Thymus (tissue), 11 donors: ENCODE measurements around the gene CRIM1. TPM values are rescaled to one million over a fixed set of nuclear protein-coding genes. Genes with fewer than 3 reads are reported as not detected.
"Not testable (repeated sequence)": the region's sequence is repeated elsewhere in the genome, so short reads cannot be mapped to it uniquely, and the experiment has no call there.

Experiments
- DNase-seq, 9 donors: peaks; one replicate each; pipeline ENCODE4 v3.0.0-alpha.2; 2013; ENCODE audit warnings: low spot score in 9 of 9, low read depth in 6 of 9, missing footprints in 1 of 9
- H3K27ac ChIP-seq, 2 donors: one replicate each; pipeline ENCODE4 v1.5.1; 2013; ENCODE audit warnings: control low read depth in 1 of 2, low read depth in 1 of 2, low read length in 1 of 2, mild to moderate bottlenecking in 1 of 2, moderate library complexity in 1 of 2
- H3K27me3 ChIP-seq, 2 donors: one replicate each; pipeline ENCODE4 v1.5.1; 2013; ENCODE audit warnings: low read length in 1 of 2; ENCODE audit not compliant: control insufficient read depth in 2 of 2, insufficient read depth in 1 of 2
- H3K36me3 ChIP-seq, 2 donors: one replicate each; pipeline ENCODE4 v1.5.1; 2013; ENCODE audit warnings: low read length in 1 of 2, mild to moderate bottlenecking in 1 of 2, moderate library complexity in 1 of 2; ENCODE audit not compliant: control insufficient read depth in 2 of 2, insufficient read depth in 2 of 2
- H3K4me1 ChIP-seq, 2 donors: one replicate each; pipeline ENCODE4 v1.5.1; 2013; ENCODE audit warnings: low read length in 2 of 2; ENCODE audit not compliant: control insufficient read depth in 2 of 2, insufficient read depth in 2 of 2
- H3K4me3 ChIP-seq, 2 donors: one replicate each; pipeline ENCODE4 v1.5.1; 2013; ENCODE audit warnings: low read length in 2 of 2, control low read depth in 1 of 2, mild to moderate bottlenecking in 1 of 2
- H3K9me3 ChIP-seq, 2 donors: one replicate each; pipeline ENCODE4 v1.5.1; 2013; ENCODE audit warnings: low read length in 1 of 2, mild to moderate bottlenecking in 1 of 2; ENCODE audit not compliant: control insufficient read depth in 2 of 2, insufficient read depth in 1 of 2
- whole genome bisulfite sequencing: extraction: QIAGEN DNeasy Blood & Tissue Kit; methylation state at CpG from one replicate; pipeline ENCODE4 v1.1.7; 2013; 5-methylcytosine and 5-hydroxymethylcytosine counted together
- polyA plus RNA-seq: library from polyadenylated mRNA; stranded (reverse); fragments of 200-250 nt; gene quantifications from one replicate; pipeline ENCODE4 v1.2.3, GENCODE V29; 2013
- total RNA-seq: library from RNA; stranded (reverse); fragments of 120-200 nt; gene quantifications from one replicate; pipeline ENCODE4 v1.2.4, GENCODE V29; 2013
- donor health status: healthy.

Gene CRIM1
- total and polyA plus RNA-seq, 2 donors: 9.1 to 24.3 TPM

DNA sequence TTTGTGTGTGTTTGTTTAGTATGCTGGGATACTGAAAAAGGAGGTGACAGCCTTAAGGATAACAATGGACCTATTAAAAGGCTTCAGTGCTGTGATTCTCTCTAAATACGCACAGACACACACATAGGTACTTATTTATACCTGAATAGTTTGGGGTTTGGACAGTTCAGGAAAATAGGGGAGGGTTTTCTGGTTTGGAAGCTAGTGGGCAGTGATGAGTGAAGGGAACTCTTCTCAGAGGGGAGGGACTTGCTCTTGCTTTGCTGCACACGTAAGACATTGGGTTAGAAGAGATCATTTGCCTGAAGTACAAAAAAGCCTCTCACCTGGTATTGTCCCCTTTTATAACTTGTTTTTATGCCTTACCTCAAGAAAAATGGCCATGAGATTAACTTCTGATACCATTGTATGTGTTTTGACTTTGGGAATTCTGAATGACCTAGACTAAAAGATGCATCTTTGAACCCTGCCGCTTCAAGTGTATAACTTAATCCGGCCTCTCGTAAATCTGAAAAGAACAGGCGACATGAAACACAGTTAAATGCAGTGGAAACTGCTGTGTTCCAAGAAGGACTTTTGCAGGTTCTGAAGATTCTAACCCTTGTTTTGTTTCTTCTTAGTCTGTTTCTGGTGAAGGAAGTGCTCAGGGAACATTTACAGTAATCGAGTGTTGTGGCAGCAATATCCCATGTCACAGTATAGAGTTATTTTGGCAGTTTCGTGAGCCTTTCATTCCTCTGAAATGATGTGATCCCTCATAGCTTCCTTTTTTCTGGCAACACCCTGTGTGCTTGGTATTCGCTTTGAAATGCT lies 2.5 kb downstream of the CRIM1 start:
- Histone ChIP-seq H3K4me1 (peaks cover 11 to 18% of the 10 kb centered on the region in 2 donors), H3K36me3 (no peaks in the 10 kb centered on the region), H3K27ac (peak overlapping the region in 1 of 2 donors; percentile 53), H3K4me3 (peak overlapping the region; percentile 49 to 72), H3K9me3 (peaks cover 0 to 3% of the 10 kb centered on the region in 2 donors), H3K27me3 (peaks cover 45 to 53% of the 10 kb centered on the region in 2 donors)
- peak in 1 of 9 donors; percentile 31 for DNase-seq
- 43% methylated on average over 9 of the region's 9 CpGs for WGBS

DNA sequence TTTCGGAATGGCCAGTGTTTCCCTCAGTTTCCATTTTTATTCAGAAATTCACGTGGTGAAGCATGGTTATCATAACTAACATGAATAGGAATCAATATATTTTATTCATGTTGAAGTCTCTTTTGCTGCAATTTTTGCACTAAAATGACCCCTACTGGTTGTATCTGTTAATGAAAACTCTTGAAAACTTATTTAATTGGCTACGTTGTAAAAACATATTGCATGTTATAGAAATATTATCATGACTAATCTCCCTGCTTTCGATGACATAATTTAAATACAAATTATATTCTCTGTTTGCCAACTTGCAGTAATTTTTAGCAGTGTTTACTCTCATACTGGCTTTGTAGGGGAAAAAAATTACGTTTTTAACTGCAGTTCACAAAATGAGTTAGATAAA lies 3.5 kb downstream of the CRIM1 start:
- H3K36me3 ChIP-seq: no peaks in the 10 kb centered on the region
- peaks cover 42 to 45% of the 10 kb centered on the region in 2 donors for H3K27me3 ChIP-seq
- H3K4me3 ChIP-seq: no peak overlapping the region
- no peak overlapping the region for H3K27ac ChIP-seq
- DNase-seq: peak in 1 of 9 donors; percentile 18
- peaks cover 0 to 3% of the 10 kb centered on the region in 2 donors for H3K9me3 ChIP-seq
- peaks cover 11 to 18% of the 10 kb centered on the region in 2 donors for H3K4me1 ChIP-seq
- 72% methylated on average over 5 of the region's 5 CpGs for WGBS

DNA sequence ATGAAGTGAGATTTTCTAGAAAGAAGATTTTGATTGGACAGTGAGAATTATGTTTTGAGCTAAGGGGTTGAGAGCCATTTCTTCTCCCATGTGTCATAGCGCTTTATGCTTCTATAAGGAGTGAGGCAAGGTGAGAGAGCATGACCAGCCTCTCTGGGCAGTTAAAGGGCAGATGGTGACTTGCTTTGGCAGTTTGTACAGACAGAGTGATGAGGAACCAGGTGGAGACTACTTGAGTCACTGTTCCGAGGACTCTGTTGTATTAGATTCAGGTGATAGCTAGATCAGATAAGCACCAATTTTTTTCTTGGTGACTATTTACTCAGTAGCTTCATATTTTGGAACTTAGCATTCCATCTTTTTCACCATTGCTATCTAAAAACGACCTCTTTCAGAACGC lies 4.5 kb downstream of the CRIM1 start:
- no peak overlapping the region for H3K4me3 ChIP-seq
- no peak for DNase-seq
- WGBS: 95% methylated on average over 4 of the region's 4 CpGs

DNA sequence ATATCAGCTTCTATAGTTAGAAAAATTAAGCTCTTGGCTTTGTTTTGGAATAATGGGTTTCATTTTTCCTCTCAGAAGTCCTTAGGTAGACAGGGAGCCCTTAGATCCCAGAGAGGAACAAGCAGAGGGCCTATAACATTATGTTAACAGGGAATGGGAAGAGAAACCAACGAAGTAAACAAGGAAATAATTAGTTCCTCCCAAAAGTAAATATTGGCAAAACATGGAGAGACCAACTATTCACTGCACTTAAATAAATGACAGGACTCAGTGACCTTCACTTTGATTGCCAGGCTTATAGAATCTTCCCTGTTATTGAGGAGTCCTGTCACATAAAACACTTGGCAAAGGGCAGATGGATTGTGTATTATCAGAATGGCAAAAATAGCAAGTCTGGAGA lies 5.3 kb downstream of the CRIM1 start:
- 84% methylated on average over 1 of the region's 1 CpG for WGBS
- Histone ChIP-seq H3K27ac (no peak overlapping the region), H3K4me1 (peaks cover 8 to 18% of the 10 kb centered on the region in 2 donors)

More for the DNA sequence above, 4.5 kb downstream of the CRIM1 start:
- Histone ChIP-seq H3K27me3 (peaks cover 34 to 35% of the 10 kb centered on the region in 2 donors), H3K27ac (no peak overlapping the region), H3K4me1 (peaks cover 11 to 18% of the 10 kb centered on the region in 2 donors), H3K9me3 (peaks cover 0 to 3% of the 10 kb centered on the region in 2 donors), H3K36me3 (no peaks in the 10 kb centered on the region)

GRCh38 chr2:36361396-36361795 lies 5.8 kb downstream of the CRIM1 start:
- H3K4me3 ChIP-seq: no peak overlapping the region
- peaks cover 0 to 3% of the 10 kb centered on the region in 2 donors for H3K9me3 ChIP-seq
- H3K36me3 ChIP-seq: no peaks in the 10 kb centered on the region
- no peak overlapping the region for H3K27ac ChIP-seq
- WGBS: 96% methylated on average over 3 of the region's 3 CpGs
- DNase-seq: no peak
- peaks cover 21 to 28% of the 10 kb centered on the region in 2 donors for H3K27me3 ChIP-seq
- peaks cover 8 to 15% of the 10 kb centered on the region in 2 donors for H3K4me1 ChIP-seq

More for the DNA sequence above, 5.3 kb downstream of the CRIM1 start:
- no peak for DNase-seq
- Histone ChIP-seq H3K4me3 (no peak overlapping the region), H3K9me3 (peaks cover 0 to 3% of the 10 kb centered on the region in 2 donors), H3K27me3 (peaks cover 26 to 32% of the 10 kb centered on the region in 2 donors), H3K36me3 (no peaks in the 10 kb centered on the region)

- H3K27me3 ChIP-seq: peaks cover 12 to 19% of the 10 kb centered on the region in 2 donors
- peaks cover 0 to 3% of the 10 kb centered on the region in 2 donors for H3K9me3 ChIP-seq
- DNase-seq: no peak
- H3K4me3 ChIP-seq: no peak overlapping the region
- WGBS: 91% methylated on average over 3 of the region's 3 CpGs
- H3K36me3 ChIP-seq: no peaks in the 10 kb centered on the region
- no peak overlapping the region for H3K27ac ChIP-seq
- peaks cover 4 to 7% of the 10 kb centered on the region in 2 donors for H3K4me1 ChIP-seq
Observed at GRCh38 chr2:36362291-36362690, 6.7 kb downstream of the CRIM1 start.

- peaks cover 7 to 11% of the 10 kb centered on the region in 2 donors for H3K27me3 ChIP-seq
- H3K36me3 ChIP-seq, DNase-seq, H3K9me3 ChIP-seq, H3K27ac ChIP-seq, H3K4me3 ChIP-seq, H3K4me1 ChIP-seq: not testable (repeated sequence)
- WGBS: 99% methylated on average over 2 of the region's 2 CpGs
Observed at GRCh38 chr2:36363085-36363484, 7.5 kb downstream of the CRIM1 start.

DNA sequence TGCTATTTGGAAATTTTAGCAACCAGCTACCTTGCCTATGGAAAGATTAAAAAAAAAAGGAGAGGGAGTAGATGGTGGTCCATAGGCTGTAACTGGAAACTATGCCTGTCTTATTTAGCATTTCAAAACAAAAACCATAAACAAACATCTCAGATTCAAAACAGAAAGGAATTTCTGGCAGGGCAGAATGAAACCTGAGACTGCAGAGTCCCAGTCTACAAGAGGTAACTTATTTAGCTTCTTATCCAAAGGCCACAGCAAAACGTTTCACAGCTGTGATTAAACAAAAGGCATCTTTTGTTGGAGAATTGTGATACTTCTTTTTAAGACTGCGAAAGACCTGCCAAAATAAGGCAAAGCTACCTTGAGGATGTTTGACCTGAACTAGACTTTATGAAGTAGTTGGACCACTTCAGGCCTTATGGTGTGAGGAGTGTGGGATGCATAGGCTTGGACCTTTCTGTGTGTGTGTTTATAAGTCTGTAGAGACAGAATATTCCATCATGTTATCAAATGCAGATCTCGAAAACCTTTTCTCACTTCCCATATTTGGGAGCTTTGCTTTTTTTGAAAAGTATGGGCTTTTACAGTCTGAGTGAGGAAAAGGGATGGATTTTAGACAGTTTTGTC lies 11.0 kb downstream of the CRIM1 start:
- 93% methylated on average over 3 of the region's 3 CpGs for WGBS
- Histone ChIP-seq H3K9me3 (no peaks in the 10 kb centered on the region), H3K27me3 (no peaks in the 10 kb centered on the region), H3K27ac (peak overlapping the region in 1 of 2 donors; percentile 39), H3K4me1 (no peaks in the 10 kb centered on the region), H3K36me3 (no peaks in the 10 kb centered on the region), H3K4me3 (no peak overlapping the region)
- no peak for DNase-seq

GRCh38 chr2:36367486-36367885 lies 11.9 kb downstream of the CRIM1 start:
- Histone ChIP-seq H3K9me3 (no peaks in the 10 kb centered on the region), H3K27ac (peak overlapping the region; percentile 0 to 74), H3K4me1 (no peaks in the 10 kb centered on the region), H3K36me3 (no peaks in the 10 kb centered on the region), H3K27me3 (no peaks in the 10 kb centered on the region), H3K4me3 (no peak overlapping the region)
- WGBS: 74% methylated on average over 4 of the region's 4 CpGs
- DNase-seq: no peak
